AG08395 (cell line): ENCODE results near the gene PLPP1.
A peak's percentile ranks its signal among the peaks of the same experiment; 100 is the strongest.

ENCODE experiments used
- DNase-seq: peaks from one replicate; pipeline ENCODE4 v3.0.0; 2012; ENCODE audit warnings: mixed read lengths, low spot score

The PLPP1 gene

GRCh38 chr5:55445791-55446190 is 89.0 kb downstream of the PLPP1 start:
- no peak for DNase-seq

DNA sequence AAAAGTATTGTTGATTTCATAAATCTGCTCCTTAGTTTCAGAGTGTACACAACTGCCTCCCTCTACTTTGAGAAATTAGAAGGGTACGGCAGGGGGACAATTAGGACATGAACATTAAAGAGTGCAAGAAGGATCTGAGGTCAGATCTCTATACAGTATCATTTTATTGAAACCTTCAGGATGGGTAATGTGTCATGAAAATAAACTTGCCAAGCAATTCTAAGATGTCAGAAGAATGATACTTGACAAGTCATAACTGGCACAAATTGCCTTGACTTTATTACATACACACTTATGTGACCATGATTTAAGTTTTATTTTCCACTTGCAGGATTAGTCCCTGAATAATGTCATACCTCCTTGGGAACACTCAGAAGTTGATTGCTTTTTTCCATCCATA is 92.8 kb downstream of the PLPP1 start:
- no peak for DNase-seq

DNA sequence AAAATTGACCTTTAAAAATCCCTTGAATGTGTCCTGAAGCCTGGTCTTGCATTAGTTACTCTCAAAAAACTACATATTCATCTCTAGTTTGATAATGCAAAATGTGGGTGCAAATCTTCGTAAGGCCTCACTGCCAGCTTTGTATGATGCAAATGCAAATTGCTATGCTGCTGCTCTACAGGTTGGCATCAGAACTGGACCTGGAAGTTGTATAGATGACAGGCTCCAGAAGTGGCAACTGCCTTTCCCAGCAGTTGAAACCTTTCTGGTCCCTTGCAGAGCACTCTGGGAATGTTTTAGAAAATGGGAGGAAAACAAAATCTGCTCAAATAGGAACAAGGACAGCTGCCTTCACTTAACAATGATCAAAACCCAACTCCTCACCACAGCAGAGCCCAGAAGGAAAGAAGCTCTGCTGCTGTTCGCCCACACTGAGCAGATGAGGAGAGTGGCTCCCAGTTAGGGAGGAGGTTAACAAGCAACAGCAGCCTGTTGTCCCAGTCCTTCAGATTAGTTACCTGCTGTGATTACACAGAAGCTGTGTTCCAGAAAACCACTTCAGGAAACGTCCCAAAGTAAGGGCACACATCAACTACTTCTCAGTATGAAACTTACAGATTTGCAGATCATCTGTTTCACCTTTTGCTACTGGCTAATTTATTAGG is 93.5 kb downstream of the PLPP1 start:
- DNase-seq, result no peak

DNA sequence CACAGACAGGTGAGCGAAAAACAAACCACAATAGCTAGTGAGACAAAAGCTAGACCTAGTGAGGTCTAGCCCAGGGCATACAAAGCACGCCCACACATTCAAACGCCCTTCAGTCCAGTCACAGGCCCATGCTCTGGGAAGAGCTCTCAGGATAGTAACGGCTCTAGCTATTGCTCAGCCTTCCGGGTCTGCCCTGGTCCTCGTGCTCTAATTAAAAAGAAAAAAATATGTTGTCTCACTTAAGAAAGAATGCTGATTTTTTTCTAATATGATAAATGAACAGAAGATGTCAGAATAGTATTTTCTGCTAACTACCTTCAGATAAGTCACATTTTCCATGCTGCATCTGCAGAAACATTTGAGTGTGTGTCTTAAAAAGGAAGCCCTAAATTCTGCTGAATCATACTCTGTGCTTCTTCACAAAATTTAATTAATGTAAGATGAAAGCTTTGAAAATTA is 94.5 kb downstream of the PLPP1 start:
- peak; percentile 56 for DNase-seq

DNA sequence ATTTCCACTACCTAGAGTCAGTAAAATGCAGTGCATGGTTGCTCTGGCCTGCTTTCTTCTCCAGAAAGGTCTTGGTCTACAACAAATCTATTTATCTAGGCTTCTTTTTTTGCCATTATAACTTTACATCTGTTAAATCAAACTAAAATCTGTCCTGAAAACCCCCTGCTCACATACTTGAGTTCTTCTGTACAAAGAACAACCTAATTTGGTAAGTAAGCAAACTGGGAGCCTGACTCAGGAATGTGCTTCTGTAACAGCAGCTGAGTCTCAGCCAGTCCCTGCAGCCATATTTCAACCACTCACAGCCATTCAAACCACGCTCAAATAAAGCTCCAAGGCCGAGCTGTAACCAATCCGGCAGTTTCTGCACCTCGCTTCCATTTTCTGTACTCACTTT is 95.8 kb downstream of the PLPP1 start:
- peak; percentile 27 for DNase-seq

DNA sequence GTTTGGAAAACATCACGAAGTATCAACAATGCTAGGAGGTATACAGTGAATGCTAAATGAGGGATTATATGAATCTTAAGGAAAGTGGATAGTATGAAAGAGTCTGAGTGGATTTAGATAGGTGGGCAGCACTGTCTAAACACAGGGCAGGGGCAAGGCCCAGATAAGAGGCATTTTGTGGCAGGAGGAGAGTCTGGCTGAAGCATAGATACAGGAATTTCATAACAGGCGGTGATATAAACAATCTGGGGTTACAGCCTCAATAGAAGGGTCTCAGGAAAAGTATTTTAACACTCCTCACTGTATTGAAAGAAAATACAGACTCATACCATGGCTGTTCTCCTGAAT is 96.9 kb downstream of the PLPP1 start:
- DNase-seq, result no peak

GRCh38 chr5:55437452-55437851 is 97.3 kb downstream of the PLPP1 start:
- no peak for DNase-seq

DNA sequence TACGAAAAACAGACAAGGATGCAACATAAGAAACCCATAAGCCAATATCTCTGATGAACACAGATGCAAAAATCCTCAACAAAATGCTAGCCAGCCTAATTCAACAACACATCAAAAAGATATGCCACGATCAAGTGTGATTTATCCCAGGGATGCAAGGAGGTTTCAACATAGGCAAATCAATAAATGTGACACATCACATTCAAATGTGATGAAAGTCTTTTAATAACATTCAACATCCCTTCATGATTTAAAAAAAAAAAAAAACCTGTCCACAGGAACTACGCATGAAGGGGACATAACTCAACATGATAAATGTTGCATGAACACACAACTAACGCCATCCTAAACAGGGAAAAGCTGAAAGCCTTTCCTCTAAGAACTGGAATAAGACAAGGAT is 102.2 kb downstream of the PLPP1 start:
- no peak for DNase-seq

DNA sequence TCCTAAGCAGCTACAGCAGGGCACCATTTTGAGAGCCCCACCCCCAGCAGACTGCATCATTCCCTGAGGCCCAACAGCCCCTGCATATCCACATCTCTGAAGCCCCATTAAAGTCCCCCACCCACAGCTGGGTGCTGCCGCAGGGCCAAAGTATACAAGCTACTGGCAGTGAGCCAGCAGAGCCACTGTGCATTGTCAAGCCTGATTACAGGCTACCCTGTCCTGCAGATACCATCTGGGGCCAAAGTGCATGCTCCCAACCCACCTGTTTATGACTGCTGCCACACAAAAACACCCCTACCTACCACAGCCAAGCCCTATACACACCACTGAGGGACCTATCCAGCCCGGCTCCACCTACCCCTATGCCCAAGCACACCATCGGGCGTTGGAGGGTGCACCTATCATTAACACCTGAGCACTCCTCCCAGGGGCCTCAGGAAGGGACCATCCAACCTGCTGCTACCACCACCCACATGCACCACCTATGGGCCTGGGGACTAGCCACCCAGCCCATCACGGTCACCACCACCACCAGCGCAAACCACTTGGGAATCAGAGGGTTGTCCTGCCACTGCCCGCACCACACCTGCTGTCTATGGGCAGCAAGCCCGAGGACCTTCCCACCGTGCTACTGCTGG is 105.0 kb downstream of the PLPP1 start:
- no peak for DNase-seq

- DNase-seq, result no peak
Measured at GRCh38 chr5:55429221-55429612, 105.5 kb downstream of the PLPP1 start.

GRCh38 chr5:55427157-55427556 is 107.6 kb downstream of the PLPP1 start:
- peak; percentile 36 for DNase-seq

GRCh38 chr5:55426455-55426854 is 108.3 kb downstream of the PLPP1 start:
- DNase-seq, result no peak

DNA sequence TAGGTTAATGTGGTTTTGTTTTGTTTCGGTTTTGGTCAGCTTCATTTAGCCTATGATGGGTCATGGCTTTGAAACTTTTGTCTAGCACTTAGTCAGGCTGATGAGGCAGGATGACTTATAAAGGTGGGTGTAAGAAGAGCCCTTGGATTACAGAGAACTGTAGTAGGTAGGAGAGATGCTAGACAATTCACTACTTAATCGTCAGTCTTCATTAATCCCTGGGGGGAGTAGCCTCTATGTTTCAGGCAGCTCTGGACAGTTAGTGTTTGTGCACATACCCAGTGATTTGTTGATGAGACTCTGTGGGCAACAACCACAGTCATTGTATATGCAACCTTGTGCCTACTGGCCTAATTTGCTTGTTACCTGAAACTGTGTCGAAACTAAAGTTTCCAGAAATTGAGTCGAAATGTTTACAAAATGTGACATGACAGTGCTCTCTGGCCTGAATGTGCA is 113.7 kb downstream of the PLPP1 start:
- DNase-seq, result no peak

GRCh38 chr5:55418994-55419968 is 115.5 kb downstream of the PLPP1 start:
- DNase-seq, result peak; percentile 51

GRCh38 chr5:55416306-55416705 is 118.5 kb downstream of the PLPP1 start:
- no peak for DNase-seq

GRCh38 chr5:55415071-55415470 is 119.7 kb downstream of the PLPP1 start:
- no peak for DNase-seq

DNA sequence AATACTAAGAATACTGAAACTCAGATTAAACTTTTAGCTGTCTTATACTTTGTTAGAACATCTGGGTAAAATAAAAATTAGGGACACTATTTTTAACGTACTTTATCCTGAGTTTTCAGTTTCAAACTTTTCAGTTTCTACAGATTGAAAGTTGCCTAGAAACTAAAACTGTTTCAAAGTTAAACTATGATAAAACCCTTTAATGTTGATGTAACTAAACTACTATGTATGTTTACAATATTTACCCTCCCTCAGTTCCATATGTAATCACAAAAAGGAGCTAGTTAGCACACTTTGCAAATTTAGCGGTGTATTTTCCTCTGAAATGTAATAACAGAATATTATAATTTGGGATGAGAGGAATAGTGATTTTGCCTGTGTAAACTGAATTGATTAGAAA is 121.1 kb downstream of the PLPP1 start:
- no peak for DNase-seq

DNA sequence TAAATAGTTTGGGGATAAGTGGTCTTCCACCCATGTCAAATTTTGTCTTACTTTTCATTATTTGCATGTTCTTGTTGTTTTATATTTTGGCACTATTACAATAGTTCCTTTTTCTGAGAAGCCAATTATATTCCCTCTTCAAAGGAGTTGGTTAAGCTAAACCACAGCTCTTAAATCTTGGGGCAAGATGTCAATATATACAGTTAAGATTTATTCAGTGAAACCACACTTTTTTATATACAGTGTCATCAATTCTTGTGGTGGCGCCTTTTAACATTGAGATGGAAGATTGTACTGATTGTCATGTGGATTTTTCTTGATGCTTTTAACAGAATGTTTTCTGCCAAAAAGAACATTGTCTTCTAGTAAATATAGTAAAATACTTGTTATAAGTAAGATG is 122.9 kb downstream of the PLPP1 start:
- no peak for DNase-seq

DNA sequence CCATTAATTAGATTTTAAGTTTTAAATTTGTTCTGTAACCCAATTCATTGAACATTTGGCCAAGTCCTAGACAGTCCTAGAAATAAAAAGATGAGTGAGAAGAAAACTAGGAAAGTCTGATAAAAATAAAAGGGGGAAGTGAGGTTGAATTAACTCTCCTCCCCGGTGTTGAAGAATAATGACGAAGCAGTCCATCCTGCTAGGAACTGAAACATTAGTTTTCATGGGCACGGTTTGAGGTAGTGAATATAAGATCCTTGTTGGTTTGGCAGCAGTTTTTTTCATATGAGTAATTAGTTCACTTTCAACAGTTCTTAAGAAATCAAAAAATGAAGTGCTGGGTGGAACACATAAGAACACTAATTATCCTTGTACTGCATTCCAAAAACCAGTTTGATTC is 123.9 kb downstream of the PLPP1 start:
- no peak for DNase-seq

DNA sequence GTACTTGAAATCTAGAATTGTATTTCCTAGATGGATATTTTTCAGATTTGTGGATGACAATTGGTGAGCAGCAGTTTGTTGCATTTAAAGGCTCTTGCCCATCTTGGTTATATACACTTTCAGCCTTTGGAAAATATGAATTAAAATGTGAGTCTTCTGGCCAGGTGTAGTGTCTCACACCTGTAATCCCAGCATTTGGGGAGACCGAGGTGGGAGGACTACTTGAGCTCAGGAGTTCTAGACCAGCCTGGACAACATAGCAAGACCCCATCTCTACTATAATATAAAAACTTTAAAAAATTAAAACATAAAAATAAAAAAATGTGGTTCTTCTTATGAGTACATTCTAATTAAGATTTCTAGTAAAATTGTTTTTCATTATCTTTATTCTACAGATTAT is 125.0 kb downstream of the PLPP1 start:
- no peak for DNase-seq

- DNase-seq, result no peak
Measured at GRCh38 chr5:55407984-55408383, 126.8 kb downstream of the PLPP1 start.

- DNase-seq, result peak; percentile 67
Measured at GRCh38 chr5:55407059-55407684, 127.6 kb downstream of the PLPP1 start.
